Transverse colon (tissue), 4 donors: ENCODE results near the gene FLVCR2.

ENCODE experiments used
- POLR2A ChIP-seq: fragments of 450-650 bp; IDR thresholded peaks from one replicate; pipeline ENCODE4 v1.6.1; 2016; ENCODE audit warnings: antibody characterized with exemption, mild to moderate bottlenecking, moderate library complexity
- POLR2AphosphoS5 ChIP-seq, 3 donors: sonication (generic); formaldehyde crosslinking; IDR thresholded peaks; one replicate each; pipeline ENCODE4 v1.6.1; 2016; ENCODE audit warnings: antibody characterized with exemption in 3 of 3
- TF ChIP-seq, protein P1 (sequence below), 5 experiments: fragments of 200-600 bp in 3 of 5; fragments of 450-650 bp in 2 of 5; sonication (generic) in 3 of 5; IDR thresholded peaks; 1 replicate in 2 of 5; 2 replicates in 3 of 5; pipeline ENCODE4 v1.5.1; 2016 to 2017; ENCODE audit warnings: antibody characterized with exemption in 5 of 5, inconsistent platforms in 3 of 5, mild to moderate bottlenecking in 2 of 5, moderate library complexity in 1 of 5

GRCh38 chr14:75579882-75580281, 1.5 kb downstream of the FLVCR2 start:
- TF ChIP-seq, protein P1, sequence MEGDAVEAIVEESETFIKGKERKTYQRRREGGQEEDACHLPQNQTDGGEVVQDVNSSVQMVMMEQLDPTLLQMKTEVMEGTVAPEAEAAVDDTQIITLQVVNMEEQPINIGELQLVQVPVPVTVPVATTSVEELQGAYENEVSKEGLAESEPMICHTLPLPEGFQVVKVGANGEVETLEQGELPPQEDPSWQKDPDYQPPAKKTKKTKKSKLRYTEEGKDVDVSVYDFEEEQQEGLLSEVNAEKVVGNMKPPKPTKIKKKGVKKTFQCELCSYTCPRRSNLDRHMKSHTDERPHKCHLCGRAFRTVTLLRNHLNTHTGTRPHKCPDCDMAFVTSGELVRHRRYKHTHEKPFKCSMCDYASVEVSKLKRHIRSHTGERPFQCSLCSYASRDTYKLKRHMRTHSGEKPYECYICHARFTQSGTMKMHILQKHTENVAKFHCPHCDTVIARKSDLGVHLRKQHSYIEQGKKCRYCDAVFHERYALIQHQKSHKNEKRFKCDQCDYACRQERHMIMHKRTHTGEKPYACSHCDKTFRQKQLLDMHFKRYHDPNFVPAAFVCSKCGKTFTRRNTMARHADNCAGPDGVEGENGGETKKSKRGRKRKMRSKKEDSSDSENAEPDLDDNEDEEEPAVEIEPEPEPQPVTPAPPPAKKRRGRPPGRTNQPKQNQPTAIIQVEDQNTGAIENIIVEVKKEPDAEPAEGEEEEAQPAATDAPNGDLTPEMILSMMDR (IDR thresholded peaks at IDR 0.05): no peak
- TF ChIP-seq POLR2A: no peak
- no peak for TF ChIP-seq POLR2AphosphoS5 (IDR thresholded peaks at IDR 0.05)
